GM21526 (cell line): ENCODE measurements around the gene FBXO9.
"Not testable (repeated sequence)": the region's sequence is repeated elsewhere in the genome, so short reads cannot be mapped to it uniquely, and the experiment has no call there.

Experiments used
- ATAC-seq: cut with Tn5 transposase; IDR thresholded peaks from one replicate; pipeline ENCODE4 v1.9.1; 2021; ENCODE audit warnings: moderate library complexity; ENCODE audit not compliant: unreplicated experiment, low FRiP score

Gene FBXO9

DNA sequence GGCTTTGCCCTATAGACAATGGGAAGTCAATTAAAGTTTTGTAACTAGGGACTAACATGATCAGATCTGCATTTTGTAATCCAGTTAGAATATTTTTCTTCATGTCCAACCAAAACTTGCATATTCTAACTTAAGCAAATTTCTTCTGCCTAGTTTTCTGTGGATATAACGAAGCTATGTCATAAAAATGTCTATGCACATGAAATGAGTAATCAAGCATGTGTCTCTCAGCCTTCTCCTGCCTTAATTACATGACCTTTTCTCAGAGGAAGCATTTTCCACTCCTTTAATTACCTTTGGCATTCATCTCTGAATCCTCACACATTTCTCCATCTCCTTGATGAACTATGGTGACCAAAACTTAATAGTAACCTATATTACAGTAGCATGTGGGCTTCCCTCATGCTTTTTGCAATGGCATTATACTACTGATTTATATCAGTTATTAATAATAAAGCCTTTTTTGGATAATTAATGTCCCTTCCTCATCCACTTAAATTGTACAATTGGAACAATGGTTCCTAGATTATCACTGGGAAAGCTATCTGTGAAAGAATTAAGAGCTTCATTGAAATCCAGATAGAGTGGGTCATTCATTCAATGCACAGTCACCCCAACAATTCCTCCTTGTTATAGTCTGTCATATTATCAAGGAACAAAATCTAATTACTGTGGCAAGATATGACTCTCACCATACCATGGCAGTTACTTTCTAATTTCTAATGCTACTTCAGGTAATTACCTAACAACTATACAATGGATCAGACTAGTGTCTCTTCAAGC, 19.1 kb upstream of the FBXO9 start:
- no peak for ATAC-seq

DNA sequence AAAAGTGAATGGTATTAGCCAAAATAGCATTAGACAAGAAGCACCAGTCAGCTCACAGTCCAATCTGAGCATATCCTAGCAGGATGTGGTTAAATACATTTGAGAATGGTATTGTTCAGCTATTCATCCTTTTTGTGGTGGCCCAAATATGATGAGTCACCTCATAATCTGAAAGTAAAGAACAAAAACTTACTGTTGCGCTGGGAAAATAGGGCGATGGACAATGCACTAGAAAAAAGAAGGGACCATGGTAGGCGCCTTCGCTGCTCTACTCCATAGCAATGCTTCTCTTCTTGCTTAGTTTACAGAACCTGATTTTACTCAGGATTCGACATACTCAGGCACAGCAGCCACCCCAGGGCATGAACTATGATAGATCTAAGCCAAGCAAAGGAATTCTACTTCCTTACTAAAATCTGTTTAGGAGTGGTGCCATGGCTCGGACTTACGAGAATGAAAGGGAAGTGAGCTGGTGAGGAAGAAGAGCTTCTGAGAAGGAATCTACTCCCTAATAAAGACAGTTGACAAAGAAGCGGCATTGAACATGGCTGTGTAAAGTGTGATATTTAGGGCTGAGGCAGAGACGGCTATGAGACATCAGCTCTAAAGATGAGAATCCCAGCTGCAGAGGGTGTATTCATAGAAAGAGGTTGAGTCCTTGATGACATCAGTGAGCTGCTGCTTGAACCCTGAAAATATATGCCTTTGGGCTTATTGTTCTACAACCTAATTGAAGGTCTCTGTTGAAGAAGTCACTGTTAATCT, 16.6 kb upstream of the FBXO9 start:
- ATAC-seq: no peak

DNA sequence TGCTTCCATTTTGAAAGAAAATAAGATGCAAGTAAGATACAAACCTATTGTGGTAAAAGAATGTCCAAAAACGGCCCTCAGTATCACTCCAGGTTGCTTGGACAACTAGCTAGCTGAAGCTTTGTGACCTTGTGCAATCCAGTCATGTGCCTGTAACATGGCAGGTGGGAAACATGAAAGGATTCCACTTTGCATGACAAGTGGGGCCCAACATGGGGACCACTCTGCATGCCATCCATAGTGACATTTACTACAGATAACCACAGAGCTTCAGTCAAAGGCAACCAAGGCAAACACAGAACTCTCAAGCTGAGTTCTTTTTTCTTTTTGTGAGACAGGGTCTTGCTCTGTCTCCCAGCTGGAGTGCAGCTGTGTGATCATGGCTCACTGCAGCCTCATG, 15.8 kb upstream of the FBXO9 start:
- ATAC-seq: no peak

DNA sequence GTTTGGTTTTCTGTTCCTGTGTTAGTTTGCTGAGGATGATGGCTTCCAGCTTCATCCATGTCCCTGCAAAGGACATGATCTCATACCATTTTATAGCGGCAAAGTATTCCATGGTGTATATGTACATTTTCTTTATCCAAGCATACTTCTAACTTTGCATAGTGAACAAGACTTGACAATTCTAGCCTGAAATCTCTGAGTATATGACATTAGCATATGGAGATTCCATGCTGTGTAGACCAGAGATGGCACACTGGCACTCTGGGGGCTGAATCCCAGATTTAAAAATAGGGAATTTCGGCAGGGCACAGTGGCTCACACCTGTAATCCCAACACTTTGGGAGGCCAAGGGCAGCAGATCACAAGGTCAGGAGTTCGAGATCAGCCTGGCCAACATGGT, 13.1 kb upstream of the FBXO9 start:
- ATAC-seq: not testable (repeated sequence)

DNA sequence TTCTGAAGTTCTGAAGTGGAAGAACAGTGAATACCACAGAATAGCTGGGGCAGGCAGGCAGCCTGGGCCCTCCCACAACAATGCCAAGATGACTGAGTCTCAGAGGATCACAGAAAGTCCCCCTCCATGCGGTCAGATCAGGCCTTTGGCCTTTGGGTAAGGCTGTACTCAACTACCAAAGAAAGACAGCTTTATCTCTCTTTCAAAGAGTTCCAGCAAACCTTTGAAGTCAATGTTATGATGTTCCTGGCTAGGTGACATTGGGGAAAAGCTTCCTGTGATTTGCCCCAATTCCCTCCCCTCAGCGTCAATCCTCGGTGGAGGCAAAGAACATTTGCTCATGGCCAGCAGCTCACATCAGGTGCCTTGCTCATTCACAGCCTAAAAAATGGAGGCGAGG, 10.7 kb upstream of the FBXO9 start:
- ATAC-seq: no peak

DNA sequence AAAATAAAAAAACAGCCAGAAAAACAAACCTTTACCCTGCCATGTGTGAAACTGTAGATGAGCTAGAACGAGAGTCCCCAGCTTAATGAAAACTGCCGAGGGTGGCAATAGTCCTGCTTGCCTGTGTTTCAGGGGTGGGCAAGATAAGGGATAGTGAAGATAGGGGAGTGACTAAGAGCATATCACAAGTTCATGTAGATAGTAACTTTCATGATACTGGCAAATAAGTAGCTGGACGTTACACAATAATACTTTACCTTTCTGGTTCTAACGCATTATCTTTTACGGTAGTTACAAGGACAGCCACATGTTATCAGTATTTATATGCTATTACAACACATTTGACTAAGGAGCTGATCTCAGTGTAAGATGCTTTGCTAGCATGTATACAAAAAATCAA, 9.3 kb upstream of the FBXO9 start:
- no peak for ATAC-seq

DNA sequence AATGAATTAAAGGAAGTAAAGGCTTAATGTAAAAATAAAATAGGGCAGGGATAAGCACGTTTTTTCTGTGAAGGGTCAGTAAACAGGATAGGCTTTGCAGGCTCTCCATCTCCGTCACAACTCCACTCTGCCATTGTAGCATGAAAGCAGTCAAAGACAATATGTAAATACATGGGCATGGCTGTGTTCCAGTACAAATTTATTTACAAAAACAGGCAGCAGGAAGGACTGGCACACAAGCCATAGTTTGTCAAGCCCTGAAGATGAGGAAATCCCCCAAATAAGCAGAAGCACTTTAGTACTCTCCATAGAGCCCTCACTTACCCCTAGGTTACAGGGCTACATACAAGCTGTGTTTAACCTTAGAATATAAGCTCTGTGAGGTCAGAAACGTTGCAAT, 8.9 kb upstream of the FBXO9 start:
- no peak for ATAC-seq

DNA sequence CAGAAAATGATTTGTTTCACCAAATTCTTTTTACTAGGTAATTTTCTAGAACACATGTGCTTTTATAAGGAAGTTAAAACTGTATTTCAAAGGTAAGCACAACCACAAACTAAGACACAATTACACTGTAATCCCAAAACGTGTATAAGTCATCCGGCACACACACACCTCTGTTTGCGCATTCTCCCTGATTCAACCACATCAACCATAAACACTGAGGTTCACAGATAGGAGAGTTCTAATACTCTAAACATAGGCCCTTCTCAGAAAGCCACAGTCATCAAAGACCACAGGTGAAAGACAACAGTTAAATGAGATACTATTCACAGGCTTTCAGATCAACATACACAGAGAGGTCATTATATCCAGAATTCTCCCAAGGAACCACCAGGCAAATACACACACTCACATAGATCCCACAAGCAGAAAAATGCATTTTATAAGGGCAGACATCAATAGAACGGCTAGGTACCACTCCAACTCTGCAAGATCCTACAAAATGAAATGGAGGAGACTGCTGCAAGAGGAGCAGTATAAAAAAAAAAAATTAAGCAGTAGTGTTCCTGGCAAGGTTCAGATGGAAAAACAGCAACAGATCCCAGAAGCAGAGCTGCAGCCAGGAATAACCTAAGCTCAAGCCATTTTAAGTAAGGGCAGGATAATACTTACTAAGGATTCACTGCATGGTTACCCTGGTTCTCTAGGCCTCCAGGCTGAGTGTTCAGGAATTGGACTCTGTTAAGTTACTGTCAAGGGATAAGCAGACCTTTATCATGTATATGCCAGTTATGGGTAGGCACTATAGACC, 6.6 kb upstream of the FBXO9 start:
- ATAC-seq: no peak

DNA sequence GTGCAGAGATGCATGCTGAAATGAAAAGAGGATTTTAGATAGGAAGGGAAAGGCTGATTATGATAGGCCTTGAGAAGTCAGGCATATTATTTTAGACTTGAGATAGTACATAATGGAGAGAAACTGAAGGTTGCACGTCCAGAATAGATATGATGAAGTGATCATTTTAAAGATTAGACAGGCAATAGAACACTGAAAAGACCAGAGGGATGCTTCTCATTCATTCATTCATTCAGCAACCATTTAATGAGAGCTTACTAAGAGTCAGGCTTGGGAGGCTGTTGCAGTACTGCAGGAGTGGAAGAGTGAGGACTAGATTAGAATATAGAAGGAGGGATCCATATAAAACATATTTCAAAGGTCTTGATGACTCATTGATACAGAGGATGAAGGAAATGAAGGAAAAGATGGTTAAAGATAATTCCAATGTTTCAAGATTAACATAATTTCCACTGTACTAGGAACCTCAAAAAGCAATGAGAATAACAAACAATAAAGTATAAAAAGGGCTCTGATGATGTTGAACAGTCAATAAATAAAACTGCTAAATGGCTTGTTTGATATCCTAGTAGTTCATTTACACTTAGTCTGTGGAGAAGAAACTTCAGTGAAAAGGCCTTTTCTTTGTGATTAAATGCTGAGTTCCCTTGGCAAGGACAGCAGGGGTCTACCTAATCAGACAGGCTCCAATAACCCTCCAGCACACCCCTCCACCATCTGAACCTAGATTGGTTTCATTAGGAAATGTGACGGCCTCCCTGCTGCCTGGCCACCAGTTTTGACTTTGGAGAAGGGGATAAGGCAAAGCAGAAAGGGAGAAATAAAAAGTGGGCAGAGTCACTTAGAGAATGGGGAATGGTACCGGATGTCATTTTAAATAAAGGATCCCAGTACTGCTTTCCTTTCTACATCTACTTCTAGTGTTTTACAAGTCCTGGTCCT, 5.3 kb upstream of the FBXO9 start:
- ATAC-seq: no peak

DNA sequence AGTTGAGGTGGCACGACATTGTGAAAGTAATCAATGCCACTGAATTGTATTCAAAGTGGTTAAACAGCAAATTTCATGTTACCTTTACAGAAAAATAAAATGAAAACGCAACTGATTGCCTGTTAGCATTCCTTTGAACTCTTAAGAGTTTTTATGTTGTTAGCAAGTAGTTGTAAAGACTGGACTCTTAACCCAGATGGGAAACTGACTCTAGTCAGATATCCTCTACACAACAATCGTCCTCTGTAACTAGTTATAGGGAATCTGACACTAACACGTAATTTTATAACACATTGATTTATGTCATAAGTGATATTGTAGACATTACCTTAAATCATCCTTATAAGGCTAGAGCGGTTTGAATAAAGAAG, 3.0 kb upstream of the FBXO9 start:
- no peak for ATAC-seq

DNA sequence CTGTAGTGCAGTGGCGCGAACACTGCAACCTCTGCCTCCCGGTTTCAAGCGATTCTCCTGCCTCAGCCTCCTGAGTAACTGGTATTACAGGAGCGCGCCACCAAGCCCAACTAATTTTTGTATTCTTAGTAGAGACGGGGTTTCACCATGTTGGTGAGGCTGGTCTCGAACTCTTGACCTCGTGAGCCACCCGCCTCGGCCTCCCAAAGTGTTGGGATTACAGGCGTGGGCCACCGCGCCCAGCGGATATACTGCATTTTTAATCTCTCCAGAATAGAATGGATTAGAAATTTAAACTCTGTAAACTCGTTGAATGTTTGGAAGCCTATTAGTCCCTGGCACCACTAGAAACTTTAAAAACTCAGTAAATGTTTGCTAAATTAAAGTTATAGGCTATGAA, 949 bp upstream of the FBXO9 start:
- not testable (repeated sequence) for ATAC-seq

DNA sequence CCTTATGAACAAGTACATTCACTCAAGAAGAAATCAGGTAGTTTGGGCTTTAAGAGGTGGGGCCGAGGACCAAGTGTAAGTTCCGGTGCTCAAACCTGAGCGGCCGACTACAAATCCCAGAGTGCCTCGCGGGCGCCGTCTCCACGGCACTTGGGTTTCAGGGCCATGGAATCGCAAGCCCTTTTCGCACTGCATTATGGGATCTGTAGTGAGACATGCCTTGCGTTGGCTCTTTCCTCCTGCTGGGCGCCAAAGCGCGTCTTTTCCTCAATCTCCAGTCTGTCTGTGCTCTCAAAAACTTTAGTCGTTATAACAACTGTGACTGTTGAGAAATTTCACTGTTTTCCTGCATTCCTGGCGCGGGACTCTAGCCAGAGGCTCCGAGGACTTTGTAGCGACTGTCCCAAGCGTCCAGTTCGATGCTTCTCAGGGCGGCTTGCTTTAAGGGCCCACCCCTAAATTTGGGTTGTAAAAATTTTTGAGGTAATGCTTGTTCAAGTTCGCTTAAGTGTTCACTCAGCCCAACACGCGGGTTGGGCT, 408 bp upstream of the FBXO9 start:
- ATAC-seq: peak; percentile 73

DNA sequence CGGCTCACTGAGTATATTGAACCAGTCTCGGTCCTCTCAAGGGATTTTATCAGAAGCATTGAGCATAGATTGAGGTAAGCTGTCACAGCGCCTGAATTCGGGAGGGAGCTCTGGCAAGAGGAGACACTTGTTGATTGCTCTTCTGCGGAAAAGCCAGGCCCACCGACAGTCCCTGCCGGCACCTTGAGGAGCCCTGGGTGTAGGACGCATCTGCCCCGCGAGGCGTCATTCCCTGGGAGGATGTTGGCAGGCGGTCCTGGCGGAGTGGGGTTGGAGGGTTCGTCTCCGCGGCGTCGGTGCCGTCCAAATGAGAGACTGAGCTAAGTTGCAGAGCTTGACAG, 843 bp downstream of the FBXO9 start:
- no peak for ATAC-seq

DNA sequence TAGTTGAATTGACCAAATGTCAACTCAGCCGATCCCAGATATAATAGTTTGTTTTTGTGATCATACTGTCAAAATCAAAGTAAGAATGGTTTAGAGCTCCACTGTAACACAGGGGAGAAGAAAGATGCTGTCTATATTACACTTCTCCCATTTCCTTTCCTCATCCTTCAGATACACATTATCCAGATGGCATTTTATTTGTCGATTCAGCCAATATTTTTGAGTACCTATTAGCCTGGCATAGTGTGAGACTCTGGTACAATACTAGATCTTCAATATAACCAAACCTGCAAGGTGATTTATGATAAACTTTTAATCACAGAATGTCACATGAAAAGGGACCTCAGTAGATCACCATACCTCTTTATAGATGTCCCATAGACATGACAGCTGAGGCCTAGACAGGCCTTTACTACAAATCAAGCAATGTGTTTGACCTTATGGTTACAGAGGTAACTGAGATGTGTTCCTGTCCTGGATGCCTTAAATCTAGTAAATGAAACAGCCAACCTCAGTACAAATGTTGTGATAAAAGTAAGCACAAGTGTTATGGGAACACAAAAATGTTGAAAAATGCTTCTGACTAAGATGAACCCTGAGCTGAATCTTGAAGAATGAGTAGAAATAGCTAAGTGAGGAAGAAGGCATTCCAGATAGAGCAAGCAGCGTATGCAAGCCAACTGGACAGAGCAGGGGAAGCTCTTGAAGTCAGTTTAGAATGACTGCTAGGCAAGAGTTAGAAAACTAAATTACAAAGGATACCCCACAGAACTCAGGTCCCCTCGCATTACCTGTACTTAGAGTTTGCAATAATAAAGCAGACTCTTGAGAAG, 1.9 kb downstream of the FBXO9 start:
- no peak for ATAC-seq

DNA sequence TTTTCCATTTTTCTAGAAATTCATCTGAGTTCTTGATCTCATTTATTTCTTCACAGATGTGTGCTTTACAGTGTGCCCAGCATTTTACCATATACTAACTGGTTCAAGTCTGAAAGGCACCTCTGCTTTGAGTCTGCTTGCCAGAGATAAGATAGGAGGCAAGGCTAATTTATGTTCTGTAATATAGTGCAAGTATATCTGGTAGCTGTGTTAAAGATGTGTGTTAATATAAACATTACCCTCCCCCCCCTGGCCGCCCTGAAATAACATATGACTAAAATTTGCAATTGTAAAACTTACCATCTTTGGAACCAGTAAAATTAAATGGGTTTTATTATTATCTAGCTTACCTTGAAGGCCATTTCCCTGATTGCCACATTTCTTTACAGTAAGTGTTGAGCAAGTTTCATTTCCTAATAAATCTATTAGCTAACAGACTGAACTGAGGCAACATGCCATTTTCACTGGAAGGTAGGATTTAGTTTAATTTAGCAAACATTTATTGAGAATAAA, 2.7 kb downstream of the FBXO9 start:
- no peak for ATAC-seq

DNA sequence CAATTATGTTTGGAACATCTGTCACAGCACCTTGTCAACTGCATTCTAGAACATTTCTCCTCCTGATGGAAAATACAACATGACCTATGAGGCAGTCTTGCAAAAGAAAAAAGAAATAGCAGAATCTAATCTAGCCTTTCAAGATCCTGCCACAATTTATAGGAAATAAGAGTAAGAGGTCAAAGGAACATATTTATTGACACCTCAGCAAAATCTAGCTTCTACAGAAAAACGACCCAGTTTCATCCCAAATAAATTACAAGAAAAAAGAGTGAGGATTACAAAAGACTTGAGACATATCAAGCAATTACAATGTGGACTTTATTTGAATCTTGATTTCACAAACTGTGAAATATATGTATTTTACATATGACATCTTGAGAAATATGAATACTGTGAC, 4.2 kb downstream of the FBXO9 start:
- no peak for ATAC-seq

DNA sequence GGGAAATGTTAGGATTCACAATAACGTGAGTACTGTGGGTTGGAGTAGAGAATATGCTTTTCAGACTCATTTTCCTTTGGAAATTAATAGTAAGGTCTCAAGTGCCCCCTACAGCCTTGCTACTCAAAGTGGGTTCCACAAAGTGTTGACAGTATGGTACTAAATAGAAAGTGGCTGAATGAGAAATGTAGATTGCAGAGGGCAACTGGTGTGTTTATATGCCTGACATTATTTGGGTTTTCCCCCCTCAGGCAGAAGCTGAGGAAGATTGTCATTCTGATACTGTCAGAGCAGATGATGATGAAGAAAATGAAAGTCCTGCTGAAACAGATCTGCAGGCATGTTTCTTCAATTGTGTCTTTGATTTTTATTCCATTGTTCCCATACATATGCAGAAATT, 5.6 kb downstream of the FBXO9 start:
- ATAC-seq: peak; percentile 51

DNA sequence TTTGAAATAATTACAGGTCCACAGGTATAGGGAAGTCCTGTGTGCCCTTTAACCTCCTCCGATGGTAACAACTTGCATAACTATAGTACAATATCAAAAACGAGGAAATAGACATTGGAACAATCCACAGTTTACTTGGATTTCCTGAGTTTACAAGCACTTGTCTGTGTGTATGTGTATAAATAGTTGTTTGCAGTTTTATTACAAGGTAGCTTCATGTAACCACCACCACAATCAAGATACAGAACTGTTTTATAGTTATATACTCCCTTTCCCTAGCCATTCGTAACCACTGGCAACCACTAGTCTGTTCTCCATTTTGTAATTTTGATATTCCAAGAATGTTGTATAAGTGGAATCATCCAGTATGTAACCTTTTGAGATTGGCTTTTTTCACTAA, 9.1 kb downstream of the FBXO9 start:
- no peak for ATAC-seq

DNA sequence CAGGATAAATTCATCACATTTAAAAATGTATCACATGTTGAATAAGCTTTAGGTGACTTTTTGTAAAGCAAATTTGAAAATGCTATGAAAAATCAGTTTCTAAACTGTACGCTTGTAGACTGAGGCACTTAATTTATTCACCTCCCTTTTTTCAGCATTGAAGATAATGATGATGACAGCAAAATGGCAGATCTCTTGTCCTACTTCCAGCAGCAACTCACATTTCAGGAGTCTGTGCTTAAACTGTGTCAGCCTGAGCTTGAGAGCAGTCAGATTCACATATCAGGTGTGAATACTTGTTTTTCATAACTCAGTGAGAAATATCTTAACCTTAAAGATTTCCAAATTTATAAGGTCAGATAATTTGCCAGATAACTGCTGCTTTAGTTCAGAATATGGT, 15.6 kb downstream of the FBXO9 start:
- ATAC-seq: no peak
